ENCODE results near the gene PTPRG. TPM values are rescaled to one million over a fixed set of nuclear protein-coding genes. Genes with fewer than 3 reads are reported as not detected.

The PTPRG gene
- total RNA-seq, 1 experiment from 2014 or later, result not detected

GRCh38 chr3:61948699-61949305, 387.4 kb downstream of the PTPRG start:
- no peak for DNase-seq (ENCODE audit: low spot score)

GRCh38 chr3:61954097-61954540, 392.7 kb downstream of the PTPRG start:
- DNase-seq (ENCODE audit: low spot score), result no peak

GRCh38 chr3:61955483-61955882, 394.1 kb downstream of the PTPRG start:
- DNase-seq (ENCODE audit: low spot score), result no peak

GRCh38 chr3:61956236-61956635, 394.9 kb downstream of the PTPRG start:
- DNase-seq (ENCODE audit: low spot score), result no peak

GRCh38 chr3:61957259-61957658, 395.9 kb downstream of the PTPRG start:
- DNase-seq (ENCODE audit: low spot score), result no peak

GRCh38 chr3:61960976-61961375, 399.6 kb downstream of the PTPRG start:
- DNase-seq (ENCODE audit: low spot score), result no peak

GRCh38 chr3:61961900-61962299, 400.5 kb downstream of the PTPRG start:
- DNase-seq (ENCODE audit: low spot score), result no peak

- DNase-seq (ENCODE audit: low spot score), result no peak
Observed at GRCh38 chr3:61964566-61964965, 403.2 kb downstream of the PTPRG start.

- DNase-seq (ENCODE audit: low spot score), result no peak
Observed at GRCh38 chr3:61965770-61966131, 404.4 kb downstream of the PTPRG start.

- DNase-seq (ENCODE audit: low spot score), result no peak
Observed at GRCh38 chr3:61966200-61966599, 404.8 kb downstream of the PTPRG start.

GRCh38 chr3:61967019-61967418, 405.6 kb downstream of the PTPRG start:
- DNase-seq (ENCODE audit: low spot score), result no peak

- no peak for DNase-seq (ENCODE audit: low spot score)
Observed at GRCh38 chr3:61967937-61968336, 406.6 kb downstream of the PTPRG start.

GRCh38 chr3:61974662-61975061, 413.3 kb downstream of the PTPRG start:
- DNase-seq (ENCODE audit: low spot score), result no peak

GRCh38 chr3:61975199-61975598, 413.8 kb downstream of the PTPRG start:
- DNase-seq (ENCODE audit: low spot score), result no peak

- DNase-seq (ENCODE audit: low spot score), result no peak
Observed at GRCh38 chr3:61975936-61976335, 414.6 kb downstream of the PTPRG start.

GRCh38 chr3:61978460-61979419, 417.4 kb downstream of the PTPRG start:
- no peak for DNase-seq (ENCODE audit: low spot score)

GRCh38 chr3:61979638-61980037, 418.3 kb downstream of the PTPRG start:
- no peak for DNase-seq (ENCODE audit: low spot score)

- no peak for DNase-seq (ENCODE audit: low spot score)
Observed at GRCh38 chr3:61980041-61980440, 418.7 kb downstream of the PTPRG start.

- no peak for DNase-seq (ENCODE audit: low spot score)
Observed at GRCh38 chr3:61981060-61981459, 419.7 kb downstream of the PTPRG start.

GRCh38 chr3:61983479-61983878, 422.1 kb downstream of the PTPRG start:
- no peak for DNase-seq (ENCODE audit: low spot score)

- DNase-seq (ENCODE audit: low spot score), result no peak
Observed at GRCh38 chr3:61985020-61985419, 423.6 kb downstream of the PTPRG start.

GRCh38 chr3:61986473-61986872, 425.1 kb downstream of the PTPRG start:
- DNase-seq (ENCODE audit: low spot score), result no peak

GRCh38 chr3:61989681-61990080, 428.3 kb downstream of the PTPRG start:
- no peak for DNase-seq (ENCODE audit: low spot score)

All from HT-29 (cell line).